ACHN (cell line): Measurements from ENCODE around the gene BCL2L2.

ENCODE experiments used
- DNase-seq: peaks from one replicate; pipeline ENCODE4 v3.0.0-alpha.2; 2015
- in situ Hi-C: cut with HindIII; loops from 2 replicates; pipeline ENCODE4 v1.10.0; 2017; ENCODE audit warnings: low sequenced_read_pairs, low pct_ligation_motif_present, low pct_unique_long_range_greater_than_20kb

Gene BCL2L2

DNA sequence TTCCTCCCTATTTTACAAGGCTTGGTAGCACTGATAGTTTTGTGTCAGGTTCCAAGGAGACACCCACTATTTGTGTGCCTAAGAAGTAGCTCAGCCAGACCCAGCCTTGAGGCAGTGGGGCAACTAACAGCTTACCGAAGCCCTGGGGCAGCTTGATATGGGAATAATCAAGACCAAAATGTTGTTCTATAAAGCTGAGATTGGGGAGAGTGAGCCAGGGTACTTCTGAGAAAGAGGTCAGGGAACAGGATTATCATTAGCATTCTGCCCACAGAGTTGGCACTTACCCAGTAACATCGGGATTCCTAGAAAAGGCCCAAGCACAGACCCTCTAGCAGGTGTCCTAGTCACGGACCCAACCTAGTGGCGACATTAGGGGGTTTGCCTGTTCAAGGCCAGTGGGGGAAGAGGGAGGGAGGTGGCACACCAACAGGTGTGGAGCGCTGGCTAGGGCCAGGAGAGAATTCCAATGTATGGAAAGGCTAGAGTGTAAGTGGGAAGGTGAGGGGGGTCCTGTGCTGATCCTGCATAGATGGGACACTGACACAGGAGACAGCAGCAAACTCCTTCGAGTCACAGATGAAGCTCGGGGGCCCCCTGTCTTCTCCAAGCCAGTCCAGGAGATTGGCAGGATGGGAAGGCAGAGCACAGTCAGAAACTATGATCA, 8.9 kb upstream of the BCL2L2 start:
- no peak for DNase-seq
- in situ Hi-C loops: no loop called here

GRCh38 chr14:23299211-23299957, 7.2 kb upstream of the BCL2L2 start:
- in situ Hi-C loops: no loop called here
- peak; percentile 42 for DNase-seq

- in situ Hi-C loops: no loop called here
- no peak for DNase-seq
These were observed 6.5 kb upstream of the BCL2L2 start for GRCh38 chr14:23299986-23300686.

- in situ Hi-C loops: no loop called here
- DNase-seq: no peak
These were observed 5.9 kb upstream of the BCL2L2 start for GRCh38 chr14:23300687-23301223.

GRCh38 chr14:23301288-23301968, 5.2 kb upstream of the BCL2L2 start:
- in situ Hi-C loops: no loop called here
- DNase-seq: peak; percentile 96

DNA sequence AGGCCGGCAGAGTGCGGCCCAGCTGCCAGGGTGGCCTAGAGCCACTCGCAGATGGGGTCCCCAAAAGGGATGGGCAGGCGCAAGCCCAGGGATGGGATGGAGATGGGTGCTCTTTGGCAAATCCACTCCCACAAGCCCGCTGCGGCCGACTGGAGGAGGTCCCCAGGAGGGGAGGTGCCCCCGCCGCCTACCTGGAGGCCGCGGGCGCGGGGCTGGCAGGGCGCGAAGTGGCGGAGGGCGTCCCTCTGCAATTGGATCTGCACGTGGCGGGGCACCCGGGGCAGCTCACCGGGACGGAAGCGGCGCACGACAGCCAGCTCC, 4.7 kb upstream of the BCL2L2 start:
- in situ Hi-C loops: no loop called here
- no peak for DNase-seq

- in situ Hi-C loops: no loop called here
- peak; percentile 58 for DNase-seq
These were observed 4.1 kb upstream of the BCL2L2 start, which contains the start of gene PPP1R3E for GRCh38 chr14:23302290-23303225. PPP1R3E (minus strand) TSS chr14:23302859; CDS start chr14:23302576, 283 bp downstream.

GRCh38 chr14:23307146-23307530, 505 bp downstream of the BCL2L2 start:
- no peak for DNase-seq
- in situ Hi-C loops: no loop called here

DNA sequence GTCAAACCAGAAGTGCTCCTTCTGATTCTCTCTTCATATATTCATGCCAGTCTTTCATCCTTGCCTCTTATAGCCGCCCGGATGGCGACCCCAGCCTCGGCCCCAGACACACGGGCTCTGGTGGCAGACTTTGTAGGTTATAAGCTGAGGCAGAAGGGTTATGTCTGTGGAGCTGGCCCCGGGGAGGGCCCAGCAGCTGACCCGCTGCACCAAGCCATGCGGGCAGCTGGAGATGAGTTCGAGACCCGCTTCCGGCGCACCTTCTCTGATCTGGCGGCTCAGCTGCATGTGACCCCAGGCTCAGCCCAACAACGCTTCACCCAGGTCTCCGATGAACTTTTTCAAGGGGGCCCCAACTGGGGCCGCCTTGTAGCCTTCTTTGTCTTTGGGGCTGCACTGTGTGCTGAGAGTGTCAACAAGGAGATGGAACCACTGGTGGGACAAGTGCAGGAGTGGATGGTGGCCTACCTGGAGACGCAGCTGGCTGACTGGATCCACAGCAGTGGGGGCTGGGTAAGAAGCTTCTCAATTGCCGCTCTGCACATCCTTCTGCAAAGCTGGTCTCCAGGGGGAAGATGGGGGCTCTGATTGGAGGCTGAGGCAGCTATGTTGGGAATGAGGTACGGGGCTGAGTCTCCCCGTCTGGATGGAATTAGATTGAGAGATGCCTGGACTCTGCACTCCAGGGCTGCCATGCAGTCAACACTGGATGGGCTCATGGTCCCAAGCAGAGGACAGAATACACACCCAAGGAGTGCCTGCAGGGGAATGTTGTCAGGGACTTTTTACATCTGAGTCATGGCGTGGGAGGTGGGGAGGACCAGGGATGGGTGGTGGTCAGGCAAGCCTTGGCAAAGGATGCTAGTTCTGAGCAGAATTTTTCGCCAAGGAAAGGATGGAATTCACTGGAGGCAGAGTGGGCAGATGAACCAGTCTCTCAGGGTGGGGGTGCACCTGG, 1.3 kb downstream of the BCL2L2 start:
- in situ Hi-C loops: no loop called here
- no peak for DNase-seq

GRCh38 chr14:23308721-23309445, 2.2 kb downstream of the BCL2L2 start:
- no peak for DNase-seq
- in situ Hi-C loops: no loop called here

DNA sequence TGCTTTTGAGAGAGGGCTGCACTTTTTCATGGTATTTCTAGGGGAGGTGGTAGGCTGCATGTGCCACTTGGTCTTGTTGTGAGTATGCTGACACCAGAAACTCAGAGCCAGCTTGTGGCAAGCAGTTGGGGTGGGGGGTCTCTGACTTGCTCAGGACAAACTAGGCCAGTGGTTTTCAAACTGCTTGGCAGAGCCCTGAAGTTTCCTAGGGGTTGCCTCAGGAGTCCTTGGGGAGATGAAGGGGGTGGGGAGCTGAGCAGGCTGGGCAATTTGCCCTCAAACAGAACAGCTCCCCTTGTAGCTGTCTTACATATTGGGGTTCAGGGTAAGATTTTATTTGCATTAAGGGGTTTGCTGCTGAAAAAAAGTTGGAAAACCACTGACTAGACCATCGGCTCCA, 3.9 kb downstream of the BCL2L2 start:
- in situ Hi-C loops: no loop called here
- no peak for DNase-seq

DNA sequence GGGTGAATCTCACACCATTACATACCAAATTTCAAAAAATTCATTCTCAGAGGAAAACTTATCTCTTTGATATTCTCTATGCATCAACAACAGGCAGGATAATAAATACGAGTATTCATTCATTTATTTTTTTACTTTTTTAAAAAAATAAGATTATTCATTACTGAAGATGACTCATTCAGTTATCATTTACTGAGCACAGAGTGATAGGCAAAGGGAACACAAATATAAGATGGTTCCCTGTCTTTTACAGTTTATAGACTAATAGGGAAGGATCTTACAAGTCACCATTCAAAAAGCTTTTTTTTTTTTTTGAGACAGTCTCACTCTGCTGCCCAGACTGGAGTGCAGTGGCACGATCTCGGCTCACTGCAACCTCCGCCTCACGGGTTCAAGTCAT, 9.7 kb downstream of the BCL2L2 start:
- no peak for DNase-seq
- in situ Hi-C loops: no loop called here

- no peak for DNase-seq
- in situ Hi-C loops: no loop called here
These were observed 13.3 kb downstream of the BCL2L2 start for GRCh38 chr14:23319746-23320583.

- in situ Hi-C loops: no loop called here
- peak; percentile 99 for DNase-seq
These were observed 14.2 kb downstream of the BCL2L2 start, which contains the start of gene PABPN1 for GRCh38 chr14:23320584-23321571. PABPN1 (plus strand) TSS chr14:23321457; CDS start chr14:23321470, 13 bp downstream.
